HEK293 (cell line): ENCODE measurements around the gene SERTAD4.

Experiments used
- ZNF274 ChIP-seq, 2 experiments: fragments of 200-500 bp in 1 of 2; fragments of 450-650 bp in 1 of 2; sonication (Bioruptor generic) in 1 of 2; formaldehyde crosslinking in 1 of 2; IDR thresholded peaks; 2 replicates each; pipeline versions ENCODE4 v1.5.1 to v1.6.1; 2014 to 2016; ENCODE audit warnings: borderline replicate concordance in 1 of 2, inconsistent platforms in 1 of 2, low read length in 1 of 2, missing biosample characterization in 1 of 2, missing genetic modification characterization in 1 of 2
- ZNF777 ChIP-seq: fragments of 450-650 bp; formaldehyde crosslinking; IDR thresholded peaks from 2 replicates; pipeline ENCODE4 v1.5.1; 2017; ENCODE audit warnings: missing biosample characterization, missing genetic modification characterization, borderline replicate concordance
- TF ChIP-seq, protein P1 (sequence below): fragments of 450-650 bp; formaldehyde crosslinking; IDR thresholded peaks from 2 replicates; pipeline ENCODE4 v1.5.1; 2016; ENCODE audit warnings: missing biosample characterization, missing genetic modification characterization
- TF ChIP-seq, protein P2 (sequence below): fragments of 450-650 bp; formaldehyde crosslinking; IDR thresholded peaks from 2 replicates; pipeline ENCODE4 v1.5.1; 2016; ENCODE audit warnings: missing biosample characterization, missing genetic modification characterization
- TF ChIP-seq, protein P3 (sequence below): fragments of 450-650 bp; formaldehyde crosslinking; optimal IDR thresholded peaks from 2 replicates; pipeline ENCODE3; 2016; ENCODE audit warnings: missing biosample characterization, mild to moderate bottlenecking, missing genetic modification characterization

DNA sequence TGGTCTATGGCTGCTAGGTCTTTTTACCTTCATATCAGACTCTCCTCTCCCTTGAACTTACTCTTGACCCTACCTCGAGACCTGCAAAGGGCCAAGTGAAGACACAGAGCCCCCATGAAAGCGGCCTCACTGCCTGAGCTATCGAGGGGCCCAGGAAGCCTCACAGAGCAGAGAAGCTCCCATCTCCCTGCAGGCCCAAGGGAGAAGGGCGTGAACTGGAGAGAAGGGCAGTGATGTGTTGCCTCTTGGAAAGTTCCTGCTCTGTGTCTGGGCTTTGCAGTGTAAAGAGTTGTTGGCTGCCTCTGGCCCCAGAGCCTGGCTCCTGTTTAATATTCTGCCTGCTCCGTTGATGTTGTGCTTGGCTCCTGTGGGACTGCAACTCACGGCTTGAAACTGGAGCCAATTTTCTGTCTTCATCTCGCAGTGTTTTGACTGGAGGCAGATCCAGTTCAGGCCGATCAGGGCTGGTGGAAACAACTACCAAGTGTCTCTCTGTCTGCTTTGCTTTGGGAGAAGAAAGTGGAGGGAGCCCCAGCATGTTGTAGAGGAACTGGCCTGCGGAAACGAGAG is 4.3 kb downstream of the SERTAD4 start:
- TF ChIP-seq, protein P1, sequence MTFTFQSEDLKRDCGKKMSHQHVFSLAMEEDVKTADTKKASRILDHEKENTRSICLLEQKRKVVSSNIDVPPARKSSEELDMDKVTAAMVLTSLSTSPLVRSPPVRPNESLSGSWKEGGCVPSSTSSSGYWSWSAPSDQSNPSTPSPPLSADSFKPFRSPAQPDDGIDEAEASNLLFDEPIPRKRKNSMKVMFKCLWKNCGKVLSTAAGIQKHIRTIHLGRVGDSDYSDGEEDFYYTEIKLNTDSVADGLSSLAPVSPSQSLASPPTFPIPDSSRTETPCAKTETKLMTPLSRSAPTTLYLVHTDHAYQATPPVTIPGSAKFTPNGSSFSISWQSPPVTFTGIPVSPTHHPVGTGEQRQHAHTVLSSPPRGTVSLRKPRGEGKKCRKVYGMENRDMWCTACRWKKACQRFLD (tag by site-specific recombination): no peak
- no peak for TF ChIP-seq ZNF777 (tag by site-specific recombination)
- TF ChIP-seq, protein P2, sequence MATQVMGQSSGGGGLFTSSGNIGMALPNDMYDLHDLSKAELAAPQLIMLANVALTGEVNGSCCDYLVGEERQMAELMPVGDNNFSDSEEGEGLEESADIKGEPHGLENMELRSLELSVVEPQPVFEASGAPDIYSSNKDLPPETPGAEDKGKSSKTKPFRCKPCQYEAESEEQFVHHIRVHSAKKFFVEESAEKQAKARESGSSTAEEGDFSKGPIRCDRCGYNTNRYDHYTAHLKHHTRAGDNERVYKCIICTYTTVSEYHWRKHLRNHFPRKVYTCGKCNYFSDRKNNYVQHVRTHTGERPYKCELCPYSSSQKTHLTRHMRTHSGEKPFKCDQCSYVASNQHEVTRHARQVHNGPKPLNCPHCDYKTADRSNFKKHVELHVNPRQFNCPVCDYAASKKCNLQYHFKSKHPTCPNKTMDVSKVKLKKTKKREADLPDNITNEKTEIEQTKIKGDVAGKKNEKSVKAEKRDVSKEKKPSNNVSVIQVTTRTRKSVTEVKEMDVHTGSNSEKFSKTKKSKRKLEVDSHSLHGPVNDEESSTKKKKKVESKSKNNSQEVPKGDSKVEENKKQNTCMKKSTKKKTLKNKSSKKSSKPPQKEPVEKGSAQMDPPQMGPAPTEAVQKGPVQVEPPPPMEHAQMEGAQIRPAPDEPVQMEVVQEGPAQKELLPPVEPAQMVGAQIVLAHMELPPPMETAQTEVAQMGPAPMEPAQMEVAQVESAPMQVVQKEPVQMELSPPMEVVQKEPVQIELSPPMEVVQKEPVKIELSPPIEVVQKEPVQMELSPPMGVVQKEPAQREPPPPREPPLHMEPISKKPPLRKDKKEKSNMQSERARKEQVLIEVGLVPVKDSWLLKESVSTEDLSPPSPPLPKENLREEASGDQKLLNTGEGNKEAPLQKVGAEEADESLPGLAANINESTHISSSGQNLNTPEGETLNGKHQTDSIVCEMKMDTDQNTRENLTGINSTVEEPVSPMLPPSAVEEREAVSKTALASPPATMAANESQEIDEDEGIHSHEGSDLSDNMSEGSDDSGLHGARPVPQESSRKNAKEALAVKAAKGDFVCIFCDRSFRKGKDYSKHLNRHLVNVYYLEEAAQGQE: no peak
- TF ChIP-seq ZNF274 (IDR thresholded peaks at IDR 0.05; ENCODE audit: low read length): no peak
- no peak for TF ChIP-seq ZNF274 (tag by site-specific recombination; IDR thresholded peaks at IDR 0.05; ENCODE audit: borderline replicate concordance)
- TF ChIP-seq, protein P3, sequence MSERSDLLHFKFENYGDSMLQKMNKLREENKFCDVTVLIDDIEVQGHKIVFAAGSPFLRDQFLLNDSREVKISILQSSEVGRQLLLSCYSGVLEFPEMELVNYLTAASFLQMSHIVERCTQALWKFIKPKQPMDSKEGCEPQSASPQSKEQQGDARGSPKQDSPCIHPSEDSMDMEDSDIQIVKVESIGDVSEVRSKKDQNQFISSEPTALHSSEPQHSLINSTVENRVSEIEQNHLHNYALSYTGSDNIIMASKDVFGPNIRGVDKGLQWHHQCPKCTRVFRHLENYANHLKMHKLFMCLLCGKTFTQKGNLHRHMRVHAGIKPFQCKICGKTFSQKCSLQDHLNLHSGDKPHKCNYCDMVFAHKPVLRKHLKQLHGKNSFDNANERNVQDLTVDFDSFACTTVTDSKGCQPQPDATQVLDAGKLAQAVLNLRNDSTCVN (tag by site-specific recombination): no peak
